Activated CD4-positive, CD25-positive, alpha-beta regulatory T cell treated with anti-CD3 and anti-CD28 coated beads, Interleukin-2, amount 50 U/mL, for 16 hours (primary cell): Measurements from ENCODE around the gene FEM1A.

Experiments
- DNase-seq: peaks from one replicate; pipeline ENCODE4 v3.0.0-alpha.2; 2020; ENCODE audit warnings: low read depth, low spot score

The FEM1A gene

DNA sequence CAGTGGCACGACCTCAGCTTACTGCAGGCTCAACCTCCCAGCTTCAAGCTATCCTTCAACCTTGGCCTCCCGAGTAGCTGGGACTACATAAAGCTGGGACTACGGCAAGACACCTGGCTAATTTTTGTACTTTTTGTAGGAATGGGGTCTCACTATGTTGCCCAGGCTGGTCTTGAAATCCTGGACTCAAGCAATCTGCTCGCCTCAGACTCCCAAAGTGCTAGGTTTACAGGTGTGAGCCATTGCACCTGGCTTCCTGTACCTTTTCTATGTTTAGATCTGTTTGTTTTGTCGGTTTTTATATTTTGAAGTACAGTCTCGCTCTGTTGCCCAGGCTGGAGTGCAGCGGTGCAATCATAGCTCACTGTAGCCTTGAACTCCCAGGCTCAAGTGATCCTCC is 57.5 kb downstream of the FEM1A start:
- DNase-seq, result no peak
